Gastrocnemius medialis (tissue), 4 donors: ENCODE data around the gene FAM135A. TPM values are rescaled to one million over a fixed set of nuclear protein-coding genes. Genes with fewer than 3 reads are reported as not detected.
A peak's percentile ranks its signal among the peaks of the same experiment; 100 is the strongest.

Experiments
- ATAC-seq, 2 donors: fragments of 150-250 bp; one replicate each; pipeline ENCODE4 v1.9.1; 2016
- DNase-seq, 2 donors: peaks; one replicate each; pipeline ENCODE4 v3.0.0-alpha.2; 2019
- H3K27ac ChIP-seq, 4 donors: fragments of 200-600 bp; sonication (generic); 1 replicate in 1 of 4; 2 replicates in 3 of 4; pipeline ENCODE4 v1.5.1; 2016 to 2018; ENCODE audit warnings: mild to moderate bottlenecking in 2 of 4, moderate library complexity in 1 of 4
- H3K27me3 ChIP-seq, 3 donors: fragments of 200-600 bp; sonication (generic) in 2 of 3; 1 replicate in 1 of 3; 2 replicates in 2 of 3; pipeline versions ENCODE4 v1.5.1 to v1.6.0; 2016 to 2019; ENCODE audit warnings: mild to moderate bottlenecking in 1 of 3, moderate library complexity in 1 of 3
- H3K36me3 ChIP-seq, 2 donors: fragments of 200-600 bp; sonication (generic) in 1 of 2; one replicate each; pipeline ENCODE4 v1.5.1; 2017 to 2018
- H3K4me1 ChIP-seq, 2 donors: fragments of 200-600 bp; sonication (generic) in 1 of 2; one replicate each; pipeline ENCODE4 v1.5.1; 2016 to 2017; ENCODE audit warnings: mild to moderate bottlenecking in 2 of 2
- H3K4me3 ChIP-seq, 4 donors: fragments of 200-600 bp; sonication (generic) in 3 of 4; 1 replicate in 1 of 4; 2 replicates in 3 of 4; pipeline ENCODE4 v1.5.1; 2016 to 2019; ENCODE audit warnings: mild to moderate bottlenecking in 2 of 4
- H3K9me3 ChIP-seq, 3 donors: fragments of 200-600 bp; sonication (generic) in 2 of 3; 1 replicate in 1 of 3; 2 replicates in 2 of 3; pipeline ENCODE4 v1.5.1; 2016 to 2019
- POLR2A ChIP-seq, 2 donors: fragments of 450-650 bp; IDR thresholded peaks; one replicate each; pipeline ENCODE4 v1.6.1; 2017; ENCODE audit warnings: antibody characterized with exemption in 2 of 2, mild to moderate bottlenecking in 2 of 2, moderate library complexity in 2 of 2
- in situ Hi-C, 4 donors: fragments of 200-750 bp; cut with MboI; loops; one replicate each; pipeline versions ENCODE4 v1.15.0 to v1.8.0; 2017; ENCODE audit warnings: low sequenced_read_pairs in 4 of 4
- intact Hi-C: fragments of 100-400 bp; cut with DNase I; formaldehyde crosslinking; loops from one replicate; pipeline ENCODE4 v1.15.1; 2023; ENCODE audit warnings: low total_unique reads
- total RNA-seq, 4 donors: library from RNA; depleted of rRNA; stranded (reverse); fragments of >200 nt; gene quantifications; one replicate each; pipeline versions ENCODE4 v1.1.0 to v1.2.3, GENCODE V29; 2016
- TF ChIP-seq, protein P1 (sequence below), 5 experiments: fragments of 450-650 bp in 3 of 5; fragments of 200-600 bp in 2 of 5; sonication (generic) in 2 of 5; IDR thresholded peaks in 4 of 5; conservative IDR thresholded peaks in 1 of 5; 1 replicate in 4 of 5; 2 replicates in 1 of 5; pipeline ENCODE4 v1.5.1; 2016 to 2019; ENCODE audit warnings: antibody characterized with exemption in 5 of 5, mild to moderate bottlenecking in 3 of 5, moderate library complexity in 3 of 5

The FAM135A gene
- total RNA-seq, 4 donors from 2014 or later = 9.3 to 18.4 (median 12.9) TPM

DNA sequence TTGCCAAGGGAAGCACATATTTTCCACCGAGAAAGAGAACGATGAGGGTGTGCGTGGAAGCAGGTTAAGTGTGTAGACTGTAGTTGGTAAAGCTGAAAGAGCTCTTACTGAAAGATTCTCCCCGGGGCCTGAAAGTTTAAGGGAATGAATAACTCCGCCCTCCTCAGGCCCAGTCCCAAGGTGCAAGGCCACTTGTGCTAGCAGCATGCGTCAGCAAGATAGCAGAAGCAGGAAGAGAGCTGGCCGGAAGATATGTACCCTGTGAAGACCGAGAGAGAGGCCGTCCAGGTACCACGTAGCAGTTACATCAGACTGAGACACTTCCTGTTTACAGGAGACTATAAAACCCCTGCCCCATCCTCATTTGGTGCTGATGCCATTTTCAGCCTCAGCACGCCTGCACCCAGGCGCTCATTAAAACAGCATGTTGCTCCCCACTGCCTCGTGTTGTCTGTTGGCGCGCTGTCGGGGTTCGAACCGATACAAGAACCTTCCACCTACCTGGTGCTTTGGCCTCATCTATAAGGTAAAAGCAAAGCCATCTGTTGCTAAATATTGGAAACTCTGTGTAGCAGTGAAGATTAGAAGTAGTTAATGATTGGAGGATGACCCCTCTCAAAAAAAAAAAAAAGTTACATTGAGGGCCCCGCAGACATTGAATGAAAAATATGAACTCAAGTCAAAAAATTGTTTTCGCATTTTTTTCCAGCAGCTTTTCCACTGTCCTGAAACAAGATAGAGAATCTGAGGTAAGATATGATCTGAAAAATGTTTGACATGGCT, 18.6 kb upstream of the FAM135A start:
- no peak for ATAC-seq
- in situ Hi-C loops (no loop called here), intact Hi-C loops (no loop called here)
- no peak for DNase-seq
- Histone ChIP-seq H3K9me3 (no peaks in the 10 kb centered on the region), H3K4me3 (no peak overlapping the region), H3K27ac (peak overlapping the region in 1 of 4 donors; percentile 27), H3K4me1 (no peaks in the 10 kb centered on the region), H3K36me3 (no peaks in the 10 kb centered on the region), H3K27me3 (no peaks in the 10 kb centered on the region)
- TF ChIP-seq POLR2A (IDR thresholded peaks at IDR 0.05) = no peak
- TF ChIP-seq, protein P1, sequence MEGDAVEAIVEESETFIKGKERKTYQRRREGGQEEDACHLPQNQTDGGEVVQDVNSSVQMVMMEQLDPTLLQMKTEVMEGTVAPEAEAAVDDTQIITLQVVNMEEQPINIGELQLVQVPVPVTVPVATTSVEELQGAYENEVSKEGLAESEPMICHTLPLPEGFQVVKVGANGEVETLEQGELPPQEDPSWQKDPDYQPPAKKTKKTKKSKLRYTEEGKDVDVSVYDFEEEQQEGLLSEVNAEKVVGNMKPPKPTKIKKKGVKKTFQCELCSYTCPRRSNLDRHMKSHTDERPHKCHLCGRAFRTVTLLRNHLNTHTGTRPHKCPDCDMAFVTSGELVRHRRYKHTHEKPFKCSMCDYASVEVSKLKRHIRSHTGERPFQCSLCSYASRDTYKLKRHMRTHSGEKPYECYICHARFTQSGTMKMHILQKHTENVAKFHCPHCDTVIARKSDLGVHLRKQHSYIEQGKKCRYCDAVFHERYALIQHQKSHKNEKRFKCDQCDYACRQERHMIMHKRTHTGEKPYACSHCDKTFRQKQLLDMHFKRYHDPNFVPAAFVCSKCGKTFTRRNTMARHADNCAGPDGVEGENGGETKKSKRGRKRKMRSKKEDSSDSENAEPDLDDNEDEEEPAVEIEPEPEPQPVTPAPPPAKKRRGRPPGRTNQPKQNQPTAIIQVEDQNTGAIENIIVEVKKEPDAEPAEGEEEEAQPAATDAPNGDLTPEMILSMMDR (IDR thresholded peaks at IDR 0.05 in 4 of 5, conservative IDR thresholded peaks at IDR 0.05 in 1 of 5) = no peak

DNA sequence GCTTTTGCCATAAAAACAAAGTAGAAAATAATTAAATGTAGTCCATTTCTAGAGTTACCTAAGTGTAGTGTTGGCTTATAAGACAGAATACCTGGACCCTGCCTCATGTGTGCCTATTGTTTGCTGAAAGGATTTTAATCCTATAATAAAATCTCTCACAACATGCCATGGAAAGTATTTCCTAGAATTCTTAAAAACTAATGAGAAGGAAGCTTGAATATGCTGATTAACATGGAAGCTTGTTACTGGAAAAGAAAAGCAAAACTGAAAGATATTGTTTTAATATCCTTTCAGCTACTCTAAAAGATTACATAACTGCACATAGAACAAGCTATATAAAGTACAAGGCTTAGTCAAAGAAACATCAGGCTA, 18.0 kb upstream of the FAM135A start:
- H3K27me3 ChIP-seq = no peaks in the 10 kb centered on the region
- in situ Hi-C loops = no loop called here
- no peaks in the 10 kb centered on the region for H3K9me3 ChIP-seq
- ATAC-seq = no peak
- DNase-seq = no peak
- H3K4me3 ChIP-seq = no peak overlapping the region
- no peak for TF ChIP-seq POLR2A (IDR thresholded peaks at IDR 0.05)
- TF ChIP-seq, protein P1 (IDR thresholded peaks at IDR 0.05 in 4 of 5, conservative IDR thresholded peaks at IDR 0.05 in 1 of 5) = no peak
- no peaks in the 10 kb centered on the region for H3K4me1 ChIP-seq
- intact Hi-C loops = no loop called here
- H3K36me3 ChIP-seq = no peaks in the 10 kb centered on the region
- H3K27ac ChIP-seq = peak overlapping the region in 1 of 4 donors; percentile 27

DNA sequence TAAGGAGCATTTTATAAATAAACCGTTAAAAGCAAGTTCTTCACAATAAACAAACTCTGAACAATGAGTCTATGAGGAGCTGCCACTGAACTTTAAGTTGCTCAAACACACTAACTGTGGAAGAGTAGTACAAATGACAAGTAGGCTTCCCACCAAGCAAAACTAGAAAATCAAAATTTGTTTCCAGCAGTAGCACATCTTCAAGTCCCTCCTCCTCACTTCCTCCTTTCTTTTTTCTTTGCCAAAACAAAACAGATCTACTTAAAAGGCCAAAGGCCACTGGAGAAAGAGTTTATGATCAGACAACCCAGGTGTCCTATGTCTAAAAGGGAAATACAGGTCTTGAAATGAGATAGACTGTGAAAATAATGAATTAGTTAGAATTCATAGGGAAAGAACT, 17.1 kb upstream of the FAM135A start:
- DNase-seq = no peak
- Histone ChIP-seq H3K9me3 (no peaks in the 10 kb centered on the region), H3K4me1 (no peaks in the 10 kb centered on the region), H3K27me3 (no peaks in the 10 kb centered on the region), H3K4me3 (no peak overlapping the region), H3K36me3 (no peaks in the 10 kb centered on the region), H3K27ac (no peak overlapping the region)
- intact Hi-C loops = no loop called here
- in situ Hi-C loops = no loop called here
- no peak for TF ChIP-seq POLR2A (IDR thresholded peaks at IDR 0.05)
- TF ChIP-seq, protein P1 (IDR thresholded peaks at IDR 0.05 in 4 of 5, conservative IDR thresholded peaks at IDR 0.05 in 1 of 5) = no peak
- no peak for ATAC-seq

DNA sequence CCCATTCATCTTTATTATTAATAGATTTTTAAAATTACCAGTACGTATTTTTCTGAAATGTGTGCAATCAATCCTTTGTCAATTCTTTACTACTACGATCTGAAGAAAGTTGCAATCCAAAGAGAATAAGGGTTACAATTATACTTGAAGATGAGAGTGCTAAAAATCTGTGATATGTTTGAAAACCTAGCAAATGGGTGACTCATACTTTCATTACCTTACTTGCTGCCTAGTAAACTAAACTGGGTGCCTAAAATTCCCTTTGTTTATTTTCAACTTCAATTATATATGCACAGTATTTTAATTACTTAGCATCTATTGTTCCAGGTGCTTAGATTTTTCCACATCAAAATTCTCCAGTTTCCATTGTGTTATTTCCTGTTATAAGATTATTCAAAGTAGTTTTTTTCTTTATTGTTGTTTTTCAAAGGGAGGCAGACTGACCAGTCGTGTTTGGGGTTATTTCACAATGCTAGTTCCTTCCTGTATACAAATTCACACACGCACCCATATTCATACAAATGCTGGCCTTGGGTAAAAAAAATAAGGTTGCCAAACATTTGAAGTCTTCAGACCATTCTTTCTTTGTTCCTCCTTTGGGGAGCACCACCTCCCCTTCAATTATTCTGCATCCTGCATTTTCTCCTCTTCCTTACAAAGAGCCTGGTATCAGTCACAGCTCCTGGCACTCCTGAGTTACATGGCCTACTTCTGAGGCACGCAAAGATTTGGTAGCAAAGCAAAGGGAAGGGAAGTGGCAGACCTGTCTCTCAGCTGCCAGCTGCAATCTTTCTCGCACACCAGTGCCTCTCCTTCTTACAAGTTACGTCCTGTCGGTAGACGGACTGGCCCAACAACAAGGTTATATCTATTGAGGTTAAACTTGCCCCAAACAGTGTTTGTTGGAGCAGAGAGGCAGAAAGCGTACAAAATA, 16.2 kb upstream of the FAM135A start:
- ATAC-seq = no peak
- H3K27ac ChIP-seq = peak overlapping the region in 1 of 4 donors; percentile 27

More for the DNA sequence above, 16.2 kb upstream of the FAM135A start:
- intact Hi-C loops = no loop called here
- H3K4me1 ChIP-seq = no peaks in the 10 kb centered on the region
- no peaks in the 10 kb centered on the region for H3K36me3 ChIP-seq
- DNase-seq = no peak
- H3K27me3 ChIP-seq = no peaks in the 10 kb centered on the region
- TF ChIP-seq POLR2A (IDR thresholded peaks at IDR 0.05) = no peak
- TF ChIP-seq, protein P1 (IDR thresholded peaks at IDR 0.05 in 4 of 5, conservative IDR thresholded peaks at IDR 0.05 in 1 of 5) = no peak
- no peak overlapping the region for H3K4me3 ChIP-seq
- in situ Hi-C loops = no loop called here
- H3K9me3 ChIP-seq = no peaks in the 10 kb centered on the region
